Fibroblast of peridontal ligament (primary cell): Measurements from ENCODE around the gene RXFP4.
"Not testable (repeated sequence)": the region's sequence is repeated elsewhere in the genome, so short reads cannot be mapped to it uniquely, and the experiment has no call there.

ENCODE experiments used
- DNase-seq: peaks from one replicate; pipeline ENCODE4 v3.0.0-alpha.2; 2010; ENCODE audit errors: extremely low read depth

RXFP4 gene

DNA sequence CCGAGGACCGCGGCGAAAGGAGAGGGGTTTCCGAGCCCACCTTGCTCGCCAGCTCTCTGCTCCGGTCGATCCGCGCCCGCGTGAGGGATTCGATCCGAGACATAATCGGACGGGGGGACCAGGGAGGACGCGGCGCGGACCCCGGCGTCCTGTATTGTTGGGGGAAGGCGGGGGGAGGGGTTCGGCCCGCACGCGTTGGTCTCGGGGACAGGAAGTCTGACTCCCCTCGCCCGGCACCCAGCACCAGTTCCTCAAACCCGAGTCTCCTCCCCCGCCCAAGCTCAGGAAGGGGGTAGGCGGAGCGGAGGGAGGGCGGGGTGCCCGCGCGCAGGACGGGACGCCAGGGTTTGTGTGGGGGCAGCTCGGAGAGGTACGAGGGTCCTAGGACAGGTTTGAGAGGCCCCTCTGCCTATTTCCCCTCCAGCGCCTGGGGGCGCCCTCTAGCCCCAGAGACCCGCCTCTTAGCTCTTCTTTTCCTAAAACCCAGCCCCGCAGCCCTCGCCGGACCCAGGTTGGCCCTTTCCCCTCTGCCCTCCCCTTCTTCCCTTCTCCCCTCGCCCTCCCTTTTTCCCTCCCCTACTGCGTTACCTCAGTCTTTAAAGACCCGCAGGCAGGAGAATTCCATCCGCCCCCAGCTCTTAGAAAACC is 37.0 kb downstream of the RXFP4 start, which contains the start of gene ARHGEF2:
ARHGEF2 (minus strand) TSS at position 223 of the 648 bp plus-strand sequence; CDS start at position 103, 120 bp downstream.
- DNase-seq: no peak

DNA sequence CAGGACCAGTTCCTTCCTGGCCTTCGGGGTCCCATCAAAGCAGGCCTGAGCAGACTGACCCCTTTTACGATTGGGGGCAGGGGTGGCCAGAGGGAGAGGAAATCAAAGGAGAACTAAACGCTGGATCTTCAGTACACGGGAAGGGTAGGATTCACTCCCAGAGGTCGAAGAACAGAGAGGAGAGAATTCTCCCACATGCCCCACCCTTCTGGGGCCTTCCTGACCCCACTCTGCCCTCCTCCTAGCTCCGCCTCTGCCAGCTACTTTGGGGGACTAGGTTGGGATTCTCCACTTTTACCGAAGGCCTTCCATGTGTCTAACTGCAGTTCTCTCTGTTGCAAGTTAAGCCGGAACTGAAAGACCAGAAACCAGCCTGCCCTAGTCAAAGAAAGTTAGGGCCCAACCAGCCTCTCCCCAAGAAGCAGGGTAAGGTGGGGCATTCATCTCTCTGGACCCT is 37.6 kb downstream of the RXFP4 start:
- DNase-seq: peak; percentile 49

DNA sequence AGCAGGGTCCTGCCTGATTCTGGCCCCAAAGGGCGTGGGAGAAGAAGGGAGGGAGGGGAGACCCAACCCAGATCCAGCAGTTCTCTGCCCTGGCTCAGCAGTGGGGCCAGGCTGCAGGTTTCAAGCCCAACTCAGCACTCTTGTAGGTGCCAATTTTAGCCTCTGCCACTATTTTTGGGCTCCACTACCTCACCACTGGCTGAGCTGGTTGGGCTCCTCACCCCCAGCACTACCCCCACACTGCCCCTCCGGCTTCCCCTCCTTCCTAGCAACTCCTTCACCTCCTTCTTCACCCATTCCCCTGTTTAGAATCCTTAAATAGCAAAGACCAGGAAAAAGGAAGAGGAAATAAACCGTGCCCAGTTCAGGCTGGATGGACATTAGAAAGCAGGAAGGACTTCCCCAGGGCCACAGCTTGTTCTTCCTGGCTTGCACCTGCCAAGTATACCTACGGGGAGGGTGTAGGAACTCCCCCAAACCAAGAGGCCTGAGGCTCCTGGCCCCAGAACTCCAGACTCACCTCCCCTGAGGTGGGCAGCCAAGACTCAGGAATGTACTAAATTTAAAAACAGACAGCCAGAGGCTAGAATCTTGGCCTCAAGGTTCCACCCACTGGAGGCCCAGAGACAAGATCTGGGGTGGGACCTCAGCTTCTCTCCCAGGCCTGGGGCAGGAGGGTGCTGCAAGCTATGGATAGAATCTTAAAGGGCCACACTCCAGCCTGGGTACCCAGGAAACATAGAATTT is 38.3 kb downstream of the RXFP4 start:
- DNase-seq: no peak

DNA sequence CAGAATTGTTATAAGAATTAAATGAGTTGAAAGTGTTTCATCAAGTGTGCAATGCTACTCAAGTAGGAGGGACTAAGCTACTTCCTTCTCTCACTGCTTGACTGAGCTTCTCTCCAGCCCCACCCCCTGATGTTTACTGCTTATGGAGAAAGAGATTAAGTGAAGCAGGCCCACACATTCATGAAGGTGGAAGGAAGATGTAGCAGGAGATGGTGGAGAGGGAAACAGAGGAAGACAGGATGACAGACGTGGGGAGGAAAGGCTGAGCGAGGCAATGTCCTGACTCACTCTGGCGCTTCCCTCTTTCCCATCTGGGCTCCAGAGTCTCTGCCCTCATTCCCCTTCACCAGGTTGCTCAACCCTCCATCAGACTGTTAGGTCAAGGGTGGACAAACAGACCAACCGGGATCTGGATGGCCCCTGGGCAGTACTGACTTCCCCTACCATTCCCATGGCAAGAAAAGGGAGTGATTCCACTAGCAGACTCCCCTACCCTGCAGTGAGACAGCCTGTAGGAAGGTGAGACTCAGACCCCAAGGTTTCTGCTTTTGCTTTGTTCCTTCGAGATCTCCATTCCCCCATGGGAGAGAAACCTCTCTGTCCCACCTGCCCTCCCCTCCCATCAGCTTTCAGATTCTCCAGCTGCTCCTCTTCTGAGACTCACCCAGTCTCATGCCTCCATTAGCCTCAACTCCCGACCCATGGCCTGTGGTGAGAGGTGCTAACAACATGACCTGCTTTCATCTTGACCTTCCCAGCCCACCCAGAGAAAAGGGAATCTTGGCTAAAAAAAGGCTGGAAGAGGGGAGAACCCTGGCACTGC is 40.0 kb downstream of the RXFP4 start:
- DNase-seq: peak; percentile 71

DNA sequence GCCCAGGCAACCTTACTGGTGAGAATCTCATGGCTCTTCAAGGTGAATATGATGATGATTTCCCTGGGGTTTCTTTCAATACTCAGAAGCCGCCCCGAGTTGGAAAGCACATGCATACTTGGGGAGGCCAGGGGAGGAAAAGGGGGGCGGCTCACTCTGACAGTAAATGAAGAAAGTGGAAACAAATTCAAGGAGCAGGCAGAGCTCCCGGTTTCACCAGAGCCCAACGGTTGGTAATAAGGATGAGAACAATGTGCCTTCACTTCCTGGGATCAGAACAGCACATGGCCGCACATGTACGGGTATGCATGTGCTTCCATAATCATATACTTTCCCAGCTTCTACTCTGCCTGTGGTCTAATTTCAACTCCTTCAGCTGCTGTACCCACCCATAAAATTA is 40.7 kb downstream of the RXFP4 start:
- no peak for DNase-seq

DNA sequence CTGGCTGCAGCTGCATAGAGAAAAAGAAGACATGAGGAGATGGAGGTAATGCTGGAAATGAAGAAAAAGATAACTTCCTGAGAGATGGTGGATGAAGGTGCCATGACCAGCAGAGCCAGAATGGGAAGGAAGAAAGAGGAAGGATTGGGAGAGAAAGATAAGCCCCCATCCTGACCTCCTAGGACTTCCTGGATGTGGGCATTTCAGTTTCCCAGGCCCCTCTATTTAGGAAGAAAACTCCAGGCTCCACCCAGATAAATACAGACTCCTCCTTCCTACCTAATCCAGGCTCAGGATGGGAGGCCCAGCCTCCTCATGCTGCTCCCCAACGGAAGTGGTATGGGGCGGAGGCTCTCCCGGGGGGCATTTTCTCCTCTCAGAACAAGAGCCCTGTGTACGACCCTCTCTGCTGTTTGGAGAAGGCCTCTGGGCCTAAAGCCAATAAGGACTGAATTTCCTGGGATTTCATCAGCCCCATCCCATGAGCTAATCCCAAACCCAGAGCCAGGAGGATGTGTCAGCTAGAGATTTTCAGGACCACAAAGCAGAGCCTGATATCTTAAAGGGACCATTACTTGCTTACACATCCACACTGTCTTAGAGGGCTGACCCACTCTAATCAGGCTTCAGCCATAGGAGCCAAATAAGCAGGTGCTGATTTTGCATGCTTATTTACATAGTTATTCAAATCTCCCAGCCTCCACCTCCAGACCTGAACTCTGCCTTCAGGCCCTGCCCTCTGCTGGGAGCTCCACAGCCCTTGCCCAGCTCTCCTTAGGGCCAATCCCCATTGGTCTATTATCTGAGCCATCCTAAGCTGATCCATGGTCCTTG is 42.0 kb downstream of the RXFP4 start:
- peak; percentile 100 for DNase-seq

DNA sequence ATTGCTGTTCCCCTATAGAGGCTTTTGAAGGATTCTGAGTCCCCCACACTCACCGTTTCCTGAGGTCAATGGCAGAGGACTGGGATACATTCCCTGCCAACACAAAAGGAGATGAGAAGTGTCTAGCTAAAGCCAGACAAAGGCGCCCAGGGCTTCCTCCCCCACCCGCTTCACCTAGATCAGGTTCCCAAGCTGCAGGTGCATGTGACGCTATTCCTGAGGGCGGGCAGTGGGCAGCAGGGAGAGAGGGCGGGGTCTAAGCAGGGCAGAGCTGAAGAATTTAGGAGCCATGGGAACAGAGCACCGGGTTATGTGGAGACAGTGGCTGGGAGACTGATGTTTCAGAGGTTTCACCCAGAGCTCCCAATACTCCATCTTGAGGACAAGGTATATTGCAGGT is 42.9 kb downstream of the RXFP4 start:
- DNase-seq: no peak

DNA sequence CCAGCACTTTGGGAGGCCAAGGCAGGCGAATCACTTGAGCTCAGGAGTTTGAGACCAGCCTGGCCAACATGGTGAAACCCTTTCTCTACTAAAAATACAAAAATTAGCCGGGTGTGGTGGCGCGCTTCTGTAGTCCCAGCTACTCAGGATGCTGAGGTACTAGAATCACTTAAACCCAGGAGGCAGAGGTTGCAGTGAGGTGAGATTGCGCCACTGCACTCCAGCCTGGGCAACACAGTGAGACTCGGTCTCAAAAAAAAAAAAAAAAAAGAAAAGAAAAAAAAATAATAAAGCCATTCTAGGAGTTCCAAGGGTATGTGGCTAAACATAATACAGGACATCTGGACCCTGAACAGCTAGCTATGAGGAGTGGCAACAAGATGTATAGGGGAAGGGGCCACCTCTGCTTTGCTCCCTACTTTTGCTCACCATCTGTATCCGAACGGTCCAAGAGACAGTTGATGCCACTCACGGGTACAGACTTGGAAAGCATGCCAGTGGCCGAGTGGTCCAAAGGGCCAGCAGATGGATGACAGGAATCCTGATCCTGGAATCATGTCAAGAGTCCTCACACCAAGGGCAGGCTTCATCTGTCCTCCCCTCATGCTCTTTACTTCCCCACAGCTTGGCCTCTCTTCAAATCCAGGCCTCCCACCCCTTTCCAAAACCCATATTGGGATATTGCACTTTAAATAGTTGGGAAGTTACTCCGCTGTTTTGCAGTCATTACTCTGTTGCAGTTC is 43.6 kb downstream of the RXFP4 start:
- DNase-seq: not testable (repeated sequence)

DNA sequence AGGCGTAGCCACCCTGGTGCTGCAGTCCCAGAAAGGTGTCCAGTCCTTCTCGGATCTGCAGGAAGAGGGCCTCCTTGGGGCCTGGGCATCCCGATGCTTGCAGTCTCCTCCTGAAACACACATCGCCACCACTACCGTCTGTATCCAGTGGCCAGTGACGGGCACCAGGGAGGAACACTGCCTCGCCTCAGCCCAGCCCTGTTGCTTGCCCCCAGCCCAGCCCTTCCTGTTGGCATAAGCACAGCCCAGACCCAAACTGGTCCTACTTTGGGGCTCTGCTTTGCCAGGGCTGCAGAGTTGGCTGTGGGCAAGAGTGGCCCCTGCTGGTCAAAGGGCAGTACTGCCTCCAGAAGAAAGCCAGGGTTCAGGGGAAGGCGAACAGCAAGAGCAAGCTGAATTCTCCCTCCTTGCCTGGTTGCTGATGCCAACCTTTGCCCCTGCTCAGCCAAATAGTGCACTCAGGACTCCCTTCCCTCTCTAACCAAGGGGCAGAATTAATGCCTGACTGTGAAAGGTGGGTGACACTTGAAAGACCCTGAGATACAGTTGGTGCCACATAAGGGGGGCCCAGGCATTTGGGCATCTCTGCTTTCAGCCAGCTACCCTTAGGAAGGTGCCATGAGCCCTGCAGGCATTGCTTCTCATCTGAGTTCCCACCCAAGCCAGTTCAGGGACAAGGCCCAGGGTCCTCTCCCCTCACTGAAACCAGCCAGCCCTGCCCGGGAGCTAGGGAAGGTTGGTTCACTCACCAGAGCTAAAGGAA is 48.0 kb downstream of the RXFP4 start:
- peak; percentile 78 for DNase-seq

DNA sequence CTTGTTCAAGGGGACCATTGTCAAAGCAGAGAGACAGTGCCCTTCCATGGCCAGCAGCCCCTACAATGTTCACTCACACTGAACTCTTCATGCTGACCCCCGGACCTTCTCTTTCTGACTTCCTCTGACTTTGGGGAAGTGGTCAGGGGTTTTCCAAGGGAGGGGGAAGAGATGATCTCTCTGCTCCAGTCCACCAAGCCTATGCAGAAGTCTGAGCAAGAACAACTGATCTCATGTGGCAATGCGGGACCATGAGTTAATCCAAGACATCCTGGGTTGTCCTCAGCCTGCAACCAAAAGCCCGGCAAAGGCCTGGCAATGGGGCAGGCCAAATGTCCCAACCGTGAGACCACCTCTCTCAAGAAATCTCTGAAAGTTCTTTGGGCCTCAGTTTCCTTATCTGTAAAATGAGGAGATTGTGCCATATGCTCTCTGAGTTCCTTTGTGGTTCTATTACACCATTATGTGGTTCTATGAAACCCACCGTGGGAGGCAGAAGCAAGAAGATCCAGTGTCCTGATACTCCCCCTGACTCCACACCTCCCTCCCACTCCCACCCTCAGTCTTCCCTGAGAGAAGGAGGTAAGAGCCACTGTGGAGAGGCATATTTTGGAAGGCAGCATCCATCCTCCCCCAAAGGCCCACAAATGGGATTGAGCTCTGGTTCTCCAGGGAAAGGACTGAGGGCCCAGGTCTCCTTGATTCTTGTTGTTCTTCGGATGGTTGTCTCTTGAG is 48.7 kb downstream of the RXFP4 start:
- DNase-seq: no peak
